Measurements from ENCODE around the gene NCS1.
A peak's percentile ranks its signal among the peaks of the same experiment; 100 is the strongest.

Gene NCS1

GRCh38 chr9:130172161-130172857 lies at the start of gene NCS1:
Gene NCS1, plus strand, starts transcription at chr9:130172404. Its CDS starts 260 bp downstream, at chr9:130172664.
- Histone ChIP-seq H3K27me3 (ENCODE audit: insufficient read depth, low read length) (peaks cover 21% of the 10 kb centered on the region), H3K9me3 (ENCODE audit: insufficient read depth, low read depth, low read length) (no peaks in the 10 kb centered on the region), H3K4me3 (ENCODE audit: low read length) (peak within 1 kb of the TSS; percentile 74), H3K27ac (ENCODE audit: low read length) (no peak within 1 kb of the TSS), H3K4me1 (ENCODE audit: insufficient read depth, low read length) (peaks cover 3% of the 10 kb centered on the region; the same call in 1 of the 2 replicates), H3K36me3 (ENCODE audit: insufficient read depth, low read depth, low read length) (no peaks in the 10 kb centered on the region), H3K9ac (ENCODE audit: low read depth, low read length) (peak within 1 kb of the TSS; percentile 45; the same call in 1 of the 2 replicates)

DNA sequence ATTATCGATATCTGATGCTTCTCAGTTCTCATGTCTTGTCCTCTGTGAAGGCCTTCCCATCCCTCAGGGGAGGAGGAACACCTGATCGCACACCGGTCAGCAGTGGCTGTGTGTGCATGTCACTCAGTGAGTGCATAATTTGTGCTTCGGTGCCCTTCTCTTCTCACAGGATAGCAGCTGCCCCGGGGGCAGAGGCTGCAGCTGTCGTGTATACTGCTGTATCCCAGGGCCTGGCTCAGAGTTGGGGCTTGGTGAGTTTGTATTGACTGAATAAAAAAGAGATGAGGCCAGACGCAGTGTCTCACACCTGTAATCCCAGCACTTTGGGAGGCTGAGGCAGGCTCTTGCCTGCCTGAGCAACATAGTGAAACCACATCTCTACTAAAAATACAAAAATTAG lies 49.7 kb upstream of the NCS1 start:
- H3K4me1 ChIP-seq (ENCODE audit: insufficient read depth, low read length) = peaks cover 12% of the 10 kb centered on the region; the same call in 1 of the 2 replicates
- H3K36me3 ChIP-seq (ENCODE audit: insufficient read depth, low read depth, low read length) = peaks cover 9% of the 10 kb centered on the region
- H3K9me3 ChIP-seq (ENCODE audit: insufficient read depth, low read depth, low read length) = no peaks in the 10 kb centered on the region
- H3K27me3 ChIP-seq (ENCODE audit: insufficient read depth, low read length) = no peaks in the 10 kb centered on the region
- H3K4me3 ChIP-seq (ENCODE audit: low read length) = no peak overlapping the region
- no peak overlapping the region for H3K9ac ChIP-seq (ENCODE audit: low read depth, low read length)
- H3K27ac ChIP-seq (ENCODE audit: low read length) = no peak overlapping the region

DNA sequence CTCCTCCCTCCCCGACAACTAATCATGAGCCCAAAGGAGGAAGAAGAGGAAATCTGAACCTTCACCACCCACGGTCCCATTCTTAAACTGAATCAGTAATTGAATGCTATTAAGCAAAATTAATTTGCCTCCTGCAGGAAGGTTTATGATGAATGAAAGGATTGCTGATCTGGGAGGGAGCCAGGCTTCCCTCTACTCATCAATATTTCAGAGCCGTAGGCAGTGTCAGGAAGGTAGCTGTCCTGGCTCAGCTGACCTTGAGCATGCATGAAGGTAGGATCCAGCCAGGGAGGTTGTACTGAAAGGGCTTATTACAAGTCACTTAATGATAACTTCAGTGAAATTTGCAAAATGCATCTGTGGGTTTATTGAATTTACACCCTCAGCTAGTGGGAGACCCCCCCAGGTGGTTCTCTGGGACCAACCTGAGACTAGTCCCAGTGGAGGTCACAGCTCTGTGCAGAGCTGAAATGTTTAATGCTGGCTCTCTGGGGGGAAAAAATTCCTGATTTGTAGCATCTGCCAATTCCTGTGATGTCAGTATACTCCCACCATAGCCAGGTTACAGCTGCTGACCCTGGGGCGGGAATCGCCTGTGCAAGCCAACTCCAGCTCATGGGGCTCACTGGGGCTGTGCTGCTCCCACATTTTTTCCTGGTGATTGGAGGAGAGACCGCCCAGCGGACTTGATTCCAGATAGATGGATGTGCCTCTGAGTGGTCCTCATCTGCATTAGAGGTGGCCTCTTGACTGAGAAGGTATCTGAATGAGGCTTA lies 47.9 kb upstream of the NCS1 start:
- no peak overlapping the region for H3K27ac ChIP-seq (ENCODE audit: low read length)
- H3K4me1 ChIP-seq (ENCODE audit: insufficient read depth, low read length) = no peaks in the 10 kb centered on the region; the same call in 1 of the 2 replicates
- no peaks in the 10 kb centered on the region for H3K27me3 ChIP-seq (ENCODE audit: insufficient read depth, low read length)
- H3K4me3 ChIP-seq (ENCODE audit: low read length) = no peak overlapping the region
- peaks cover 27% of the 10 kb centered on the region for H3K36me3 ChIP-seq (ENCODE audit: insufficient read depth, low read depth, low read length)
- H3K9ac ChIP-seq (ENCODE audit: low read depth, low read length) = no peak overlapping the region
- no peaks in the 10 kb centered on the region for H3K9me3 ChIP-seq (ENCODE audit: insufficient read depth, low read depth, low read length)

DNA sequence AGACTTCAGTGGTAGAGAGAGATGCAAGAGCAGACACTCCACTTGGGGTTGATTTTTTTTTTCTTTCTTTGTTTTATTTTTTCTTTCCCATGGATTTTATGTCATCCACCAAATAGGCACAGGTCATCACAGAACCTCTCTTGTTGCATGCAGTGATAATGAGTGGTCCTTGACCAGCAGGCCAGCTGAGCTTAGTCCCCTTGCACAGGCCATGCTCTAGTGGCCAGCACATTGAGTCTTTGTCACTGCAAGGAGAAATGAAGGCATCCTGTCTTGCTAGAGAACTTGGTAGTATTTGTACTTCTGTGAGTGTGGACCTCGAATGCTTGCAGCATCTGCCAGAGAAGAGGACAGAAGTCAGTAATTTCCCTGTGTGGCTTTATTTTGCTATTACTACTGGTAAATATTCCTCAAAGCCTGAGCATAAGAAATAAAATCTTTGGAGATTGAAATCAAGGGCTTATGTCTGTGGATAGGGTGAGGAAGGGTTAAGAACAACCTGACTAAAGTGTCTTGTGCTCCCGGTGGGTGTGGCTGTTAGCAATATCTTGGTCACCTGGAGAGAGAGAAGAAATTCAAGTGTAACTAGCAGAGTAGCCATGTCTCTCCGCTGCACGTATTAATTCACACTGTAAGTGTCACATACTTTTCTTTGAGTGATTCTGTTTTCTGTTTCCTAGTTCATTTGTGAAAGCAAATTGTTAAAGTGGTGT lies 45.3 kb upstream of the NCS1 start:
- Histone ChIP-seq H3K27me3 (ENCODE audit: insufficient read depth, low read length) (no peaks in the 10 kb centered on the region), H3K27ac (ENCODE audit: low read length) (no peak overlapping the region), H3K9me3 (ENCODE audit: insufficient read depth, low read depth, low read length) (no peaks in the 10 kb centered on the region), H3K36me3 (ENCODE audit: insufficient read depth, low read depth, low read length) (peaks cover 38% of the 10 kb centered on the region), H3K4me1 (ENCODE audit: insufficient read depth, low read length) (no peaks in the 10 kb centered on the region), H3K9ac (ENCODE audit: low read depth, low read length) (no peak overlapping the region), H3K4me3 (ENCODE audit: low read length) (no peak overlapping the region)

DNA sequence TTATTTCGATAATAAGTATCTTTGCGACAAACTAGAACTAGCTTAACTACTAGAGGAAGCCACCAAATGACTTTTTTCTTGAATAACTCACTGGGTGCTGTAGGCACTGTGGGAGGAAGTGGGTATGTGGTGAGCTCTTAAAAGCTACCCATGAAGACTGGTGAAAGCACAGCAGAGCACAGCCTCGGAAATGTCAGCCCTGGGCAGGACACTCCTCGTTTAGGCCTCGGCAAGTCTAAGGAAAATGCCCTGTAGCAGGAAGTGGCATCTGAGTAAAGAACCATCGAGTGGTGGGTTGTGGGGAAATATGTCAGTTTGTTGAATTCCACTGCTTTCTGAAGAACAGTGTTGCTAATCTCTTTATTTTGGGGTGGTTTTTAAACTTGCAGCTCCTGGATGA lies 44.0 kb upstream of the NCS1 start:
- Histone ChIP-seq H3K9ac (ENCODE audit: low read depth, low read length) (no peak overlapping the region), H3K27ac (ENCODE audit: low read length) (no peak overlapping the region), H3K9me3 (ENCODE audit: insufficient read depth, low read depth, low read length) (no peaks in the 10 kb centered on the region), H3K27me3 (ENCODE audit: insufficient read depth, low read length) (no peaks in the 10 kb centered on the region), H3K36me3 (ENCODE audit: insufficient read depth, low read depth, low read length) (peaks cover 38% of the 10 kb centered on the region), H3K4me3 (ENCODE audit: low read length) (no peak overlapping the region), H3K4me1 (ENCODE audit: insufficient read depth, low read length) (no peaks in the 10 kb centered on the region)

DNA sequence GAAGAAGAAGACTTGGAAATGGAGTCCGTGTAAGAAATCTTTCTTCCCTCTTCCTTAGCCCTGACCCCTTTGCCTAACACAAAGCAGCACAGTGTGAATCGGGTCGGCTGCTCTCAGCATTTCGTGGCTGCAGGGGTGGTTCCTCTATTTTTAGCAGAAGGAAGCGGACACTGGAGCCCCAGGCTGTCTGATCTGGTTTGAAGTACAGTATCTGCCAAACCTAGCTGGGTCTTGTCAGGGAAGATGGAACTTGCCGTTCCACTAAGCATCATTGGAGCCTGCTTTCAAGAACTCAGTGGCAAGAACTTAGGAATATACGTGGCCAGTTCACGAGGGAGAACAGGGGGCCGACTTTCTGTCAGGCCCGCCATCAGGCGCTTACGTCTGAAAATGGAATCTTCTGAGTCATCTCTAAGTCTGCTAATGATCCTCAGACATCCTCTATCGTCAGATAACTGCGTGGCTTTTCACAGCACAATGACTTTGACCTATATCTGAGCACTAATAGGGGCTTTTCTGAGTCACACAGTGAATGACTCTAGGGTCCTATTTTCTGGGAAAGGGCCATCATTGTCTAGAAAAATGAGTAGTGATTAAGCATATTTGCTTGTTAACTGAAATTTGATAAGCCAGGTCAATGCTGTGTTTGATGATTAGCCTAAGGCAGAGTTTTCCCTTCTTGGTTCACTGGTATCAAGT lies 43.3 kb upstream of the NCS1 start:
- Histone ChIP-seq H3K27me3 (ENCODE audit: insufficient read depth, low read length) (no peaks in the 10 kb centered on the region), H3K4me3 (ENCODE audit: low read length) (no peak overlapping the region), H3K9ac (ENCODE audit: low read depth, low read length) (no peak overlapping the region), H3K36me3 (ENCODE audit: insufficient read depth, low read depth, low read length) (peaks cover 38% of the 10 kb centered on the region), H3K9me3 (ENCODE audit: insufficient read depth, low read depth, low read length) (no peaks in the 10 kb centered on the region), H3K4me1 (ENCODE audit: insufficient read depth, low read length) (no peaks in the 10 kb centered on the region), H3K27ac (ENCODE audit: low read length) (no peak overlapping the region)

DNA sequence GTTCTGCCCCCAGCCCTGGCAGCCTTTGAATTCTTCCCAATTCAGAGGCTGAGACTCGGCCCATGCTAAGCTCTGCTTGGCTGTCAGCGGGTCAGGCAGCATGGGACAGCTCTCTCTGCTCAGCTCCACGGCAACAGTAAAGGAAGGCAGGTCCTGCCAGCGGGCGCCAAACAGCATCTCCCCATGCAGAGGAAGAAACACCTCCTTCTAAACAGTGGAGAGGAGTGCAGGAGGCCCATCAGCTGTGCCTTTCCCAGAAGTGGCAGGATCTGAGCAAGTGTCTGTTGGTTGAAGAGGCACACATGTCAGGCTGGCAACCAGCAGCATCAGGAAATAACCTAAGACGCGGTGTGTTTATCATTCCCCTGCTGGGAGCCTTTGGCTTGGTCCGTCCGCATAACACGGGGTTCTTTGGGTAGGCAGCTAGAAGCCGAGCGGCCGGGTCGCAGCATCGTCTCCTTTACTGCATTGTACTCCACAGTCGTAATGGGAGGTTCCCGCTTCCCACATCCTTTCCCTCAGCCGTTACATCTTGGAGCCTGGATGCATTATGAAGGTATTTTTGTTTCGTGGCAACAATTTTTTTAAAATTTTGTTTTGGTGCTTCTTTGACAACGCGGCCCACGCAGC lies 42.7 kb upstream of the NCS1 start:
- H3K27ac ChIP-seq (ENCODE audit: low read length) = no peak overlapping the region
- no peaks in the 10 kb centered on the region for H3K27me3 ChIP-seq (ENCODE audit: insufficient read depth, low read length)
- no peaks in the 10 kb centered on the region for H3K9me3 ChIP-seq (ENCODE audit: insufficient read depth, low read depth, low read length)
- no peak overlapping the region for H3K4me3 ChIP-seq (ENCODE audit: low read length)
- no peak overlapping the region for H3K9ac ChIP-seq (ENCODE audit: low read depth, low read length)
- H3K36me3 ChIP-seq (ENCODE audit: insufficient read depth, low read depth, low read length) = peaks cover 38% of the 10 kb centered on the region
- no peaks in the 10 kb centered on the region for H3K4me1 ChIP-seq (ENCODE audit: insufficient read depth, low read length)

- Histone ChIP-seq H3K4me3 (ENCODE audit: low read length) (no peak overlapping the region), H3K27ac (ENCODE audit: low read length) (no peak overlapping the region), H3K27me3 (ENCODE audit: insufficient read depth, low read length) (no peaks in the 10 kb centered on the region), H3K9ac (ENCODE audit: low read depth, low read length) (no peak overlapping the region), H3K36me3 (ENCODE audit: insufficient read depth, low read depth, low read length) (peaks cover 33% of the 10 kb centered on the region), H3K9me3 (ENCODE audit: insufficient read depth, low read depth, low read length) (no peaks in the 10 kb centered on the region), H3K4me1 (ENCODE audit: insufficient read depth, low read length) (peaks cover 2% of the 10 kb centered on the region)
Observed at GRCh38 chr9:130132746-130133145, 39.5 kb upstream of the NCS1 start.

DNA sequence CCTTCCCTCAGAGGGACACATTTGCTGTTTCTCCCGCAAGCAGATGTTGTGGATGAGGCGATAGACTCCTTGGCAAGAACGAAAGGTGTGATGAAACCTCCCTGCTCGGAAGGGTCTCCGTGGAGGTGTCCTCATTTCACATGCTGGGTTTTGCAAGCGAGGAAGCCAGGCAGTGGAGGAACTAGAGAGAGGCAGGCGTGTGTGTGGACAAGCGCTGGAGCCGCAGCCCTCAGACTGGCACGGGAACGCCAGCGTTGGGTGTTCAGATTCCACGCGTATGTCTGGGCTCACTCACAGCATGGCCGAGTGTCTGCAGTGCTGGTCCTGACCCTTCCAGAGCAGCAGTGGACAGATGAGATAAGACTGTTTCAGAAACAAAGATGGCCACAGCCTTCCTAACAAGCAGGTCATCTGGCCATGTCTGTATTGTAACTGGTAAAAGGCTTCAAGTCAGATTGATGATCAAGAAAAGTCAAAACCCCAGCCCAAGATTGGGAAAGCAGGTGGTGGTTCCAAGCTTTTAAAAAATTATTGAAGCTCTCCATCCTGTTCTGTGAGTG lies 35.0 kb upstream of the NCS1 start:
- H3K4me3 ChIP-seq (ENCODE audit: low read length) = no peak overlapping the region
- H3K27me3 ChIP-seq (ENCODE audit: insufficient read depth, low read length) = no peaks in the 10 kb centered on the region
- no peak overlapping the region; the same call in 1 of the 2 replicates for H3K9ac ChIP-seq (ENCODE audit: low read depth, low read length)
- peak overlapping the region; percentile 26 for H3K27ac ChIP-seq (ENCODE audit: low read length)
- no peaks in the 10 kb centered on the region for H3K9me3 ChIP-seq (ENCODE audit: insufficient read depth, low read depth, low read length)
- peaks cover 7% of the 10 kb centered on the region; the same call in 1 of the 2 replicates for H3K36me3 ChIP-seq (ENCODE audit: insufficient read depth, low read depth, low read length)
- peaks cover 15% of the 10 kb centered on the region for H3K4me1 ChIP-seq (ENCODE audit: insufficient read depth, low read length)

- Histone ChIP-seq H3K4me3 (ENCODE audit: low read length) (peak overlapping the region; percentile 17; the same call in 1 of the 2 replicates), H3K27ac (ENCODE audit: low read length) (peak overlapping the region; percentile 26), H3K9me3 (ENCODE audit: insufficient read depth, low read depth, low read length) (no peaks in the 10 kb centered on the region), H3K9ac (ENCODE audit: low read depth, low read length) (peak overlapping the region; percentile 56; the same call in 1 of the 2 replicates), H3K27me3 (ENCODE audit: insufficient read depth, low read length) (no peaks in the 10 kb centered on the region), H3K36me3 (ENCODE audit: insufficient read depth, low read depth, low read length) (peaks cover 7% of the 10 kb centered on the region; the same call in 1 of the 2 replicates), H3K4me1 (ENCODE audit: insufficient read depth, low read length) (peaks cover 15% of the 10 kb centered on the region)
Observed at GRCh38 chr9:130137641-130138081, 34.5 kb upstream of the NCS1 start.

All from iPS-20b (cell line).